NCI-H345 treated with DMSO at 0.1 percent for 48 hours (cell line): ENCODE data around the gene THRA.
A peak's percentile ranks its signal among the peaks of the same experiment; 100 is the strongest.

Source experiments
- DNase-seq: peaks from one replicate; lab custom pipeline; 2025; ENCODE audit not compliant: unreplicated experiment; lab: John Stamatoyannopoulos, UW

The THRA gene

GRCh38 chr17:40098846-40099618 lies 36.3 kb downstream of the THRA start:
- peak; percentile 24 for DNase-seq

GRCh38 chr17:40099619-40100418 lies 37.1 kb downstream of the THRA start:
- no peak for DNase-seq

- no peak for DNase-seq
Observed at GRCh38 chr17:40100419-40100668, 37.6 kb downstream of the THRA start, which contains the start of gene NR1D1. Gene NR1D1 (minus strand): TSS chr17:40100589. CDS start chr17:40100094, 495 bp downstream.

GRCh38 chr17:40100669-40101366 lies 38.1 kb downstream of the THRA start:
- peak; percentile 93 for DNase-seq

GRCh38 chr17:40101367-40102210 lies 38.8 kb downstream of the THRA start:
- DNase-seq, result no peak

- no peak for DNase-seq
Observed at GRCh38 chr17:40103071-40103661, 40.4 kb downstream of the THRA start.

- no peak for DNase-seq
Observed at GRCh38 chr17:40103688-40104087, 40.9 kb downstream of the THRA start.

- no peak for DNase-seq
Observed at GRCh38 chr17:40104594-40105486, 42.1 kb downstream of the THRA start.

GRCh38 chr17:40105861-40106759 lies 43.3 kb downstream of the THRA start:
- no peak for DNase-seq

GRCh38 chr17:40106760-40107521 lies 44.2 kb downstream of the THRA start:
- DNase-seq, result no peak

GRCh38 chr17:40107522-40108174 lies 44.9 kb downstream of the THRA start:
- DNase-seq, result no peak

GRCh38 chr17:40108970-40109824 lies 46.4 kb downstream of the THRA start:
- no peak for DNase-seq

- DNase-seq, result no peak
Observed at GRCh38 chr17:40110026-40110845, 47.5 kb downstream of the THRA start.

- DNase-seq, result peak; percentile 65
Observed at GRCh38 chr17:40111221-40112128, 48.7 kb downstream of the THRA start.
